ENCODE measurements around the gene ZNF541.

DNA sequence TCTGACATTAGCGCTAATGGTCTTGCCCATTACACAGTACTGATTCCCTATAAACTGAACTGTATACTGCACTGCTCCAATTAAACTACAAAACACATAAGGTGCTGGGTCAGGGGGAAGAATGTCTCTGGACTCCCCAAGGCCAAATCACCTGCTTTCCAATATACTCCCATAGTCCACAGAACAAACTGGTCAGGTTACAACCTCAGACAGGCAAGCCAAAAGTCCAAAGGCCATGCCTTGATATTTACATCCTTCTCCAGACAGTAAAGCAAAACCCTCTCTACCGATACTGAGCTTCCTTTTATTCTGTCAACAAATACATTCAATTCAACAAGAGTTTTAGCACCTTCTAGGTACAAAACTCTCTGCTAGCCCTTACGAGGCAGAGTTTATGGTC, 8.9 kb downstream of the ZNF541 start:
- TF ChIP-seq POLR2A (IDR thresholded peaks at IDR 0.05), result no peak
- TF ChIP-seq, protein P1, sequence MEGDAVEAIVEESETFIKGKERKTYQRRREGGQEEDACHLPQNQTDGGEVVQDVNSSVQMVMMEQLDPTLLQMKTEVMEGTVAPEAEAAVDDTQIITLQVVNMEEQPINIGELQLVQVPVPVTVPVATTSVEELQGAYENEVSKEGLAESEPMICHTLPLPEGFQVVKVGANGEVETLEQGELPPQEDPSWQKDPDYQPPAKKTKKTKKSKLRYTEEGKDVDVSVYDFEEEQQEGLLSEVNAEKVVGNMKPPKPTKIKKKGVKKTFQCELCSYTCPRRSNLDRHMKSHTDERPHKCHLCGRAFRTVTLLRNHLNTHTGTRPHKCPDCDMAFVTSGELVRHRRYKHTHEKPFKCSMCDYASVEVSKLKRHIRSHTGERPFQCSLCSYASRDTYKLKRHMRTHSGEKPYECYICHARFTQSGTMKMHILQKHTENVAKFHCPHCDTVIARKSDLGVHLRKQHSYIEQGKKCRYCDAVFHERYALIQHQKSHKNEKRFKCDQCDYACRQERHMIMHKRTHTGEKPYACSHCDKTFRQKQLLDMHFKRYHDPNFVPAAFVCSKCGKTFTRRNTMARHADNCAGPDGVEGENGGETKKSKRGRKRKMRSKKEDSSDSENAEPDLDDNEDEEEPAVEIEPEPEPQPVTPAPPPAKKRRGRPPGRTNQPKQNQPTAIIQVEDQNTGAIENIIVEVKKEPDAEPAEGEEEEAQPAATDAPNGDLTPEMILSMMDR (IDR thresholded peaks at IDR 0.05), result no peak
